Measurements from ENCODE around the gene PFDN4. TPM values are rescaled to one million over a fixed set of nuclear protein-coding genes. Genes with fewer than 3 reads are reported as not detected.
"Not testable (repeated sequence)": the region's sequence is repeated elsewhere in the genome, so short reads cannot be mapped to it uniquely, and the experiment has no call there.

Gene PFDN4
- total RNA-seq, 1 donor from 2014 or later = 22.2 TPM

DNA sequence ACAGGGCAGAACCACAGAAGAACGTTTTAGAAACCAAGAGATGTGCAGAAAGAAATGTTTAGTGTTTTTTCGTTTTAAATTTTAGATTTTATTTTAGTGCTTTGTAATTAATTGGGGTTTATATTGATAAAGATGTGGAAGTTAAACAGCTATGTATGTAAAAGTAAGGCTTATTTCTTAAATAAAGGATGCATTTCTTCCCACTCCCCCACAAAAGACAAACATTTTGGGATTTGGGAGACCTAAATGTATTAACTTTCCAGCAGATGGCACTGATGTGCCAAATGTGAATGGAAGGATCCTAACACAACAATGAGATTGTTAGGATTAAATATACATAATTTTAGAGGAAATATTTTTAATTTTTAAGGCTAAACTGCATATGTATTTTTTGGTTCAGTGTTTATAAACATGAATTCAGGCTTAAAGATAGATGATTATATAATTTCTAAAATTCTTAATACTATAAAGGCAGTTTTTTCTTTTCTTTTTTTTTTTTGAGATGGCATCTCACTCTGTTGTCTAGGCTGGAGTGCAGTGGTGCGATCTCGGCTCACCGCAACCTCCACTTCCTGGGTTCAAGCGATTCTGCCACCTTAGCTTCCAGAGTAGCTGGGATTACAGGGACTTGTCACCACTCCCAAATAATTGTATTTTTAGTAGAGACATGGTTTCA, 12.0 kb downstream of the PFDN4 start:
- DNase-seq (no peak), ATAC-seq (no peak)
- intact Hi-C loops (cut with micrococcal nuclease) = loop anchor here (5.0 kb wide), 1 partner anchor 427 kb away; no protein-coding TSS in a partner anchor

DNA sequence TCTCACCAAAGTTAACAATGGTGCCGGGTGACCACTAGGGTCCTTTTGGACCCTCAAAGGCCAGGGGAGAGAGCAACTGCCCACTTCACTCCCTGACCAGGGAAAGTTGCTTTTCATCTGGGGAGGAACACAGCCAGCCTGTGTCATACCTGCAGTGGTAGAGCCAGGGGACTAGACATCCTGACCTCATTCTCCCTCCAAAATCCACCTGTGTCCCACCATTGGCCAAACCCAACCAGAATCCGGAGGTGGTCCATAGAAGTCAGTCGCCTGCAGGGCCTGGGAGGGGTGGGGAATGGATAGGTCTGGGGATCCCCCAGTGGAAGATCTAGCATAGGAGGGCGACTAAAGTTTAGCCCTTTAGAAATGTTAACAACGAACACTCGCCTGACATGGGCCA, 12.8 kb downstream of the PFDN4 start:
- intact Hi-C loops (cut with micrococcal nuclease) = loop anchor here (5.0 kb wide), 1 partner anchor 427 kb away; no protein-coding TSS in a partner anchor
- DNase-seq (no peak), ATAC-seq (no peak)

DNA sequence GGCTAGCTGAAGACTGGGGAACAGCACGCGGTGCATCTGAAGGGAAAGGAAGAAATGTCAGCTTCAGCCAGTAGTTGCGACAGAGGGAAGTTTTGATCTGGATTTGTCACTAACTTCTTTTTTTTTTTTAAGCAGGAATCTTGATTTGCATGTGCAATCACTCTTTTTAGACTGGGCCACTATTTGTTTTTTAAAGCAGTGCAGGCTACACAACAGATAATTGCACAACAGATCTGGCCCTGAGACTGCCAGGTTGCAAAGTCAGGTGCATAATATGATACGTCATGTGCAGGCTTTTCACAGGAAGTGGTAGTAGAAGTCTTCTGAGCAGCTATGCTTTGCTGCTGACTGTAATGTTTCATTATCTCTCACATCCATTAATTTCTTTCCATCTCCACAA, 13.5 kb downstream of the PFDN4 start:
- DNase-seq = no peak
- intact Hi-C loops (cut with micrococcal nuclease) = loop anchor here (5.0 kb wide), 1 partner anchor 426 kb away; no protein-coding TSS in a partner anchor
- no peak for ATAC-seq

DNA sequence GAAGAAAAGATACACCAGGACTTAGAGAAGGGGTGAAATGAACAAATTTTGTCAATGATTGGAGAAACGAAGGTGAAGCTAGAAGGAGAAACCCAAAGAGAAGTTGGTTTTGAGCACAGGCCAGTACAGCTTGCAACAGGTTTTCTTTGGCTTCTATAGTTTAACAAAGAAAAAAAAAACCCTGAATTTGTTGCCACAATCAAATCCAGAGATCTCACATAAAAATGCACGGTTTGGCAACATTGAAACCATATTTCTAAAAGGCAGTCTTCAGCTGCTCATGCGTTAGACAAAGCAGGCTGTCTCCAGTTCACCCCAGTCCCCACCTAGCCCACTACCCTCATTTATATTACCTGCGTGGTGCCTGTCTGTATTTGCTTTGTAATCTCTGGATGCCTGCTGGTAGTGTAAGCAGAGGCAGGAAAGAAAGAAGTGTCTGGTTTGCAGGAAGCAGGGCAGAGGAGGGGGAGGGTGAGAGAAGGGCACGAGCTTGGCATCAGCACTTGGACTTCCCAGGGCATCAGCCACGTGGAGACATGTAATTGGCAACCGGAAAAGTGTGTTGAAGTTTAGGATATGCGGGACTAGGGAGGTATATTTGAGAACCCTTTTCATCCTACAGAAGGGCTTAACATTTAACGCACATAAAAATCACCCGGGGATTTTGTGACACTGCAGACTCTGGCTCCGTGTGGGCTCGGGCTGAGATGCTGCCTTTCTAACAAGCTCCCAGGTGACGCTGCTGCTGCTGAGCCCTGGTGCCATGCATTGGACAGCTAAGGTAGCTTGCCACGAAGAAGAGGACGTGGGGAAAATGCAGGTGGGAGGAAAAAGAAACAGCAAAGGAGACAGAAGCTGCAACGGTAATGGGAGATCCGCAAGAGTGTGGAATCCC, 14.4 kb downstream of the PFDN4 start:
- no peak for DNase-seq
- intact Hi-C loops (cut with micrococcal nuclease) = loop anchor here (5.0 kb wide), 1 partner anchor 425 kb away; no protein-coding TSS in a partner anchor
- ATAC-seq = peak; percentile 67

DNA sequence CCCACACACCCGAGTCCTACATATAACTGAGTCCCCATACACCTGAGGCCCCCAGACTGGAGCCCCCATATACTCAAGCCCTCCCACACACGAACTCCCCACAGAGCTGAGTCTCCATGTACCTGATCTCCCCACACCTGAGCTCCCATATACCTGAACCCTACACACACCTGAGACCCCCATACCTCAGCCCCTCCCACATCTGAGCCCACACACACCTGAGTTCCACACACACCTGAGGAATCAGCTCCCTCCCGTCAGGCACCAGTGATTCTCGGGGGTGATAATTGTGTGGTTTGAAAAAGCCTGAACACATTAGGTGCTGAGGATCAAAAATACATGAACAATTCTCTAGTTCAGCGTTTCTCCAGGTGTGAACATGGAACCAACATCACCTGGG, 15.4 kb downstream of the PFDN4 start:
- intact Hi-C loops (cut with micrococcal nuclease) = loop anchor here (5.0 kb wide), 1 partner anchor 424 kb away; no protein-coding TSS in a partner anchor
- DNase-seq (no peak), ATAC-seq (no peak)

DNA sequence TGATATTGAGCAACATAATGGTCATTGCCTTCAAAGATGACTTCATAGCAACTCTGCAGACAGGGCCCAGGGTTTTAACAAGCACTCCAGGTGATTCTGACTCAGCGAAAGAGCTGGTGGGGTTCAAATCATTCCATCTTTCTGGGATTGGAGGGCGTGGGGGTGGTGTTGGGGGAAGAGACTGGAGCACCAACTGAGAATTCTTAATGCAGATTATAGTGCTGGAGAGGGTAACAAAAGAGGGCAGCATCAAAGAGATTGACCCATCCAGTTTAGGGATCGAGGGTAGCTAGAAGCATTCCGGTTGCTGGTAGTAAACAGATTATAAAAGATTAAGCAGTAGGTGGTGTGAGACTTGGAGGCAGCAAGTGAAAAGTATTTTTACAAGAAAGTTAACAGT, 15.9 kb downstream of the PFDN4 start:
- no peak for ATAC-seq
- intact Hi-C loops (cut with micrococcal nuclease) = loop anchor here (5.0 kb wide), 1 partner anchor 424 kb away; no protein-coding TSS in a partner anchor

DNA sequence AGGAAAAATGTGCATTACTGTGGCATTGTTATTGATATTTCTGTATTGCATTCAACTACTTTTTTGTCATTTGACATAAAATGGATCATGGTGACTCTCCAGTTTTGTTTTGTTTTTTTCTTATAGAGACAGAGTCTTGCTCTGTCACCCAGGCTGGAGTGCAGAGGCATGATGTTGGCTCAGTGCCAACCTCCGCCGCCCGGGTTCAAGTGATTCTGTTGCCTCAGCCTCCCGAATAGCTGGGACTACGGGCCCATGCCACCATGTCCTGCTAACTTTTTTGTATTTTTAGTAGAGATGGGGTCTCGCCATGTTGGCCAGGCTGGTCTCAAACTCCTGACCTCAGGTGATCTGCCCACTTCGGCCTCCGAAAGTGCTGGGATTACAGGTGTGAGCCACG, 16.8 kb downstream of the PFDN4 start:
- not testable (repeated sequence) for ATAC-seq, DNase-seq
- intact Hi-C loops (cut with micrococcal nuclease) = loop anchor here (5.0 kb wide), 1 partner anchor 423 kb away; no protein-coding TSS in a partner anchor

More for the DNA sequence above, 15.9 kb downstream of the PFDN4 start:
- no peak for DNase-seq

DNA sequence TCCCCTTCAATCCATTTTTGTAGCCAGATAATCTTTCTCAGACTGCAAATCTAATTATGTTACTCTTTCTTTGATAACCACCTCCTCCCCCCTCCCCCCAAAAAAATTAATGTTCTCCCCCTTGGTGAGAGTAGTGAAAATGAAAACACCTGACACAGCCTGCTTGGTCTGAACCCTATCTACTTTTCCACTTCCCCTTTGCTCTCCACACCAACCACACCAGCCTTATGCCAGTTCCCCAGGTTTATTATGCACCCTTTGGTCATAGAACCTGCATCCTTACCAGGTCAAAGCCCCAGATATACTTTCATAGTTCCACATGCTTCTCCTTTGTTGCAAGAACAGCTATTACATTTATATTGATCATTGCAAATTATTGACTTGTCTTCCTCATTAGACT, 19.4 kb downstream of the PFDN4 start:
- intact Hi-C loops (cut with micrococcal nuclease) = no loop called here
- ATAC-seq (no peak), DNase-seq (no peak)

DNA sequence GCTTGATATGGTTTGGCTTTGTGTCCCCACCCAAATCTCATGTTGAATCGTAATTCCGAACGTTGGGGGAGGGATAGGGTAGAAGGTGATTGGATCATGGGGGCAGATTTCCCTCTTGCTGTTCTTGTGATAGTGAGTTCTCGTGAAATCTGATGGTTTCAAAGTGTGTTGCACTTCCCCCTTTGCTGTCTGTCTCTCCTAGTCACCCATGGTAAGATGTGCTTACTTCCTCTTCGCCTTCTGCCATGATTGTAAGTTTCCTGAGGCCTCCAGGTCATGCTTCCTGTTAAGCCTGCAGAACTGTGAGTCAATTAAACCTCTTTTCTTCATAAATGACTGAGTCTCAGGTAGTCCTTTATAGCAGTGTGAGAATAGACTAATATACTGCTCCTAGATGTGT, 19.9 kb downstream of the PFDN4 start:
- DNase-seq (no peak), ATAC-seq (no peak)
- intact Hi-C loops (cut with micrococcal nuclease) = no loop called here

DNA sequence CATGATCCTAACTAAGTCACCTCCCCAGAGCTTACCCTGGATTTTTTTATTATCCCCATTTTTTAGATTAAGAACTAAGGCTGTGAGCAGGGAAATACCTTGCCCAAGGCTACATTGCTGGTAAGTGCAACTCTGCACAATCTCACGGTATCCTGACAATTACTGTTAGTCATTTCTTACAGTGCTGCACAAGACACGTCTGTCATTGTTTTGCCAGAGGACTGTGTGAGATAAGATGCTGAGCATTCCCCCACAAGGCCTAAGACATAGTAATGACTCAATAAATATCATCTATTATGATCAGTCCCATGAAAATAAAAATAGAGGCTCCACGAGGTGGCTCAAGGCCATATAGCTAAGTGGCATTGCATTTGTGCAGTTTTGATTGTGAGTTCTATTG, 21.0 kb downstream of the PFDN4 start:
- intact Hi-C loops (cut with micrococcal nuclease) = no loop called here

DNA sequence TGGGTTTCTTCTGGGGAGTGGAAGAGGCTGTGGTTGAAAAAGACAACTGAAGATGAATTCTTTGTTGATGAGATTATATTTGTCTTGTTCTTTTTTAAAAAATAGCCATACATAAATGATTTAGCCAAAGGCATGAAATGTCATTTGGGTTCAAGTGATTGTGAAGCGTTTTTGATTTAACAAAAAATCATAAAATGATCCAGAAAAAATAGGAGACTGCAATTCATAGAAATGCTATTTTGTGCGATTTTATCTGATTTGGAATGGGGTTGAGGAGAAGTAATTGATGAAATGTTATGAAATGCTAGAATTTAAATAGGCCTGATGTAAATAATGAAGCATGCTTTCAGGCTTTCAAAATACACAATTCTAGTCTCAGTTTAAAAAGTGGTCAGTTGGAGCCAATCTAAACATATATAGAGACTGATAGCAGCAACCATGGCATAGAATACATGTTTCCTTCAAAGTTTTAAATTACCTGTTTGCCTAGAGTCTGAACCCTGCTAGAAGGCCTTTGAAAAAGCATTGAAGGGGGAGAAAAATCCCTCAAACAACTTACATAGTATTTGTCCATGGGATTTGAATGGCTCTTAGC, 21.8 kb downstream of the PFDN4 start:
- ATAC-seq (no peak), DNase-seq (no peak)
- intact Hi-C loops (cut with micrococcal nuclease) = no loop called here

More for the DNA sequence above, 21.0 kb downstream of the PFDN4 start:
- ATAC-seq = no peak
- no peak for DNase-seq

DNA sequence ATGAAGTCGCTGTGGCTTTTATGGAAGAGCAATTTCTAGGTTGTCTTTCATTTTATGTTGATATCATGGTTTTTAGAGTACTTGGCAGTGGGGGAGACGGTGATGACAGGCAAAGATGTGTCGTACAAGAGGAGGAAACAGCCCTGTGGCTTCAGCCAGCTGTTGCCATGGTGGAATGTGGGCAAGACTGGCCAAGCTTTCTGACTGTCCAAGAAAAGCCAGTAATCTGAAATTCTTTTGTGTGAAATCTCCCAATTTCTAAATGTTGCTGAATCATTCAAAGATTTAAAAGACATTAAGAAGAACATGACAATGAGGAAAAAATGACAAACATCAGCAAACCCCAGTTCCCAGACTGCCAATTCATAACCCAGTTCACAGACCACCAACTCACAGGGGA, 23.1 kb downstream of the PFDN4 start:
- intact Hi-C loops (cut with micrococcal nuclease) = no loop called here
- no peak for ATAC-seq
- DNase-seq = no peak

DNA sequence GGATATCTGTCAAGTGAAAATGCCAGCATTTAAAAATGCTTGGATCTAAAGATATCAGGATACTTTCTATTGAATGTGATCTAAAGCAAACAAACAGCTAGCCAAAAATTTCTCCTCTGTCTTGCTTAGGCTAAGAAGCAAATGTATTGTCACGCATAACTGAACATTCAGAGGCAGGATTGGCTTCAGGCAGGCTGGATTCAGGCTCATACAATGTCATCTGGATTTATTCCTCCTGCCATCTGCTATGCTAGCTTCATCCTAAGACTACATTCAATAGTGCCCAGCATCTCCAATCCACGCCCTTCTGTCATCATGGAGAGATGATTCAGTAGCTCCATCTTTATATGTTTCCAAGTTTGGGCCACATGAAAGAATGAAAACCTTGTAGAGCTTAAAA, 27.1 kb downstream of the PFDN4 start:
- no peak for DNase-seq
- ATAC-seq = no peak
- intact Hi-C loops (cut with micrococcal nuclease) = no loop called here

DNA sequence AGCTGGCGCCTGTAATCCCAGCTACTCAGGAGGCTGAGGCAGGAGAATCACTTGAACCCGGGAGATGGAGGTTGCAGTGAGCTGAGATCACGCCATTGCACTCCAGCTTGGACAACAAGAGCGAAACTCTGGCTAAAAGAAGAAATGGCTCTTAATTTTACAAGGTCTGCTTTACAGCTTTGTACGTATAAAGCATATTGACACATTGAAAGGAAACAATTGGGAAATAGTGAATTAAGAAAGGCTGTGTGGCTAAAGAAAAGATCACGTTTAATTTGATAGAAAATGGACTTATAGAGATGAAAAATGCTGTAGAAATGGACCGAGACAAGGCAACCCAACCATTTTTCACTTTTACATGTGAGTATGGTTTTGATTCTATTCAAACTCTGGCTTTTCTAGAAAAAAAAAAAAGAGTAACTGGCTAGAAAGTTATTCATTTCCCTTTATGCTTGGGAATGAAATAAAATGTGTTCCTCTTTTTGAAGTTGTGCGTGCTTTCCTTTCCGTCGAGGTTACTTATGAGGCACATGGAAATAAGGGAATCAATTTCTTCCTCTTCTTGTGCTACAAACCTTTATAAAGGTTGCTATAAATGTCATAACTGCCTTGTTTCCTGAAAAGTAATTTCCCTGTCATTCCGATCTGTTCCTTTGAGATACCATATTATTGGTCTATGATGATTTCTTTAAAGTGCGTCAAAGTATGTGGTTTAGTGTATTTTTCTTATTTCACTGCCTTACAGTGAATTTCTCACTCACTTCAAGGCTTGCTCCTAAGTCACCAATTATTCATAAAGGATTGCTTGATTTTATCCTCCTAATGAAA, 29.4 kb downstream of the PFDN4 start:
- intact Hi-C loops (cut with micrococcal nuclease) = no loop called here
- ATAC-seq (no peak), DNase-seq (no peak)

DNA sequence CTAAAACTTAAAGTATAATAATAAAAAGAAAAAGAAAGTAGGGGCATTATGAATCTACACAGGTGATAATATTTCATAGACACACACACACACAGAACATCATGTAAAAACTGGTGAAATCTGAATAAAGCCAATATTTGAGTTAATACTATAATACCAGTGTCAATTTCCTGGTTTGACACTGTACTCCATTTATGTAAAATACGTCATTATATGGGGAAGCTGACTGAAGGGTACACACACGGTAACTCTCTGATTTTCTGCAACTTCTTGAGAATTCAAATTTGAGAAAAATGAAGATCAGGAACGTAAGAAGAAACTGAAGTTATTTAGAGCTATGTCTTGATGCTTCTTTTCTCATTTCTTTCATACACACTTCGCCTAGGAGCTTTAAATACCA, 36.2 kb downstream of the PFDN4 start:
- intact Hi-C loops (cut with micrococcal nuclease) = no loop called here
- DNase-seq (no peak), ATAC-seq (no peak)

DNA sequence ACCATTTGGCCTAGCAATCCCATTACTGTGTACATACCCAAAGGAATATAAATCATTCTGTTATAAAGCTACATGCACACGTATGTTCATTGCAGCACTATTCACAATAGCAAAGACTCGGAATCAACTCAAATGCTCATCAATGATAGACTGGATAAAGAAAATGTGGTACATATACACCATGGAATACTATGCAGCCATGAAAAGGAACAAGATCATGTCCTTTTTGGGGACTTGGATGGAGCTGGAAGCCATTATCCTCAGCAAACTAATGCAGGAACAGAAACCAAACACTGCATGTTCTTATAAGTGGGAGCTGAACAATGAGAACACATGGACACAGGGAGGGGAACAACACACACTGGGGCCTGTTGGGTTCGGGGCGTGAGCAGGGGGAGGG, 40.8 kb downstream of the PFDN4 start:
- ATAC-seq; DNase-seq; intact Hi-C loops (cut with micrococcal nuclease): not testable (repeated sequence)

DNA sequence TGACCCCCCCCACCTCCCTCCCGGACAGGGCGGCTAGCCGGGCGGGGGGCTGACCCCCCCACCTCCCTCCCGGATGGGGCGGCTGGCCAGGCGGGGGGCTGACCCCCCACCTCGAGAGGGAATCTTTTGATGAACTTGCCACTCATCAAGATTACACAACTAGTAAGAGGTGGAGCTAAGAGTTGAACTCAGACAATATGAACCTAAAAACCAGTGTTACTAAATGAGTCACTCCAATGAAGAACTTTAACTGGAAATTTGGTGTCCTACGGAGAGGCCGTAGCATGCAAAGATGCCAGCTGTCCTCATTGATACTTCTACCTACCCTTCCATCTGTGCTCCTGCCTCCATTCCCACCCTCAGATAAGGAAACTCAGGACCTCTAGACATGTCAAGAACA, 42.8 kb downstream of the PFDN4 start:
- intact Hi-C loops (cut with micrococcal nuclease) = no loop called here

DNA sequence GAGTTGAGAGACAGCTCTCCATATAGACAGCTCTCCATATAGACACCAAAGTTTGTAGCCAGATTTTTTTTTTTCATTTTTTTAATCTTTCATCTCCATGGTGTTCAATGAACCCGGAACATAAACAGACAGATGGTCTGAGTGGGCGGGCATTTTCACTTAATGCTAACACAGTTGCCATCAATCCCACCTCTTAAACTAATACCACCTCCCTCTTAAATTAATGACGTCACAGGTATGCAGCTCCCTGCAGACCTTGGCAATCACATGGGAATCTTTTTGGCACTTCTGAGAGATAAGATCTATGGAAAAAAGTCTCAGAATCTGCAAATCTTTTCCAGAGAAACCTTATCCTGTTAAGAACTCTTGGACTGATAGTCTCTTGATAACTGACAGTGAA, 43.2 kb downstream of the PFDN4 start:
- ATAC-seq = no peak
- intact Hi-C loops (cut with micrococcal nuclease) = no loop called here
- no peak for DNase-seq

More for the DNA sequence above, 42.8 kb downstream of the PFDN4 start:
- no peak for DNase-seq
- ATAC-seq = no peak

DNA sequence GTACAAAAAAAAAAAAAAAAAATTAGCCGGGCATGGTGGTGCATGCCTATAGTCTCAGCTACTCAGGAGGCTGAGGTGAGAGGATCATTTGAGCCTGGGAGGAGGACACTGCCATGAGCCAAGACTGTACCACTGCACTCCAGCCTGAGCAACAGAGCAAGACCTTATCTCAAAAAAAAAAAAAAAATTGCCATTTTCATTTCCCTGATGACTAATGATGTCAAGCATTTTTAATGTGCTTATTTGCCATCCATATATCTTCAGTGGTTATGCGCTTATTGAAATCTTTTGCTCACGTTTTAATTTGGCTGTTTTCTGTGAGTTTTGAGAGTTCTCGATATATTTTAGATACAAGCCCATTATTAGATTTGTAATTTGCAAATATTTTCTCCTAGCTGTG, 46.7 kb downstream of the PFDN4 start:
- intact Hi-C loops (cut with micrococcal nuclease) = no loop called here
- DNase-seq (no peak), ATAC-seq (no peak)
